ENCODE measurements around the gene HS6ST1. TPM values are rescaled to one million over a fixed set of nuclear protein-coding genes. Genes with fewer than 3 reads are reported as not detected.

HS6ST1 gene
- total RNA-seq, 3 donors from 2014 or later (not counting 1 experiment from before 2014, with no cell fraction given), result 18.9 to 35.9 (median 28.8) TPM

GRCh38 chr2:128304330-128304714 is 14.3 kb downstream of the HS6ST1 start:
- Mint-ChIP-seq H3K27ac (no peak overlapping the region), H3K4me1 (peaks cover 29 to 47% of the 10 kb centered on the region in 2 donors), H3K36me3 (no peaks in the 10 kb centered on the region), H3K27me3 (ENCODE audit: low read depth in 2 of 2) (no peaks in the 10 kb centered on the region), H3K9me3 (no peaks in the 10 kb centered on the region), H3K4me3 (no peak overlapping the region)
- Histone ChIP-seq H3K27me3 (ENCODE audit: control insufficient read depth, insufficient read depth, low read length) (no peaks in the 10 kb centered on the region), H3K27ac (ENCODE audit: low read length) (no peak overlapping the region), H3K4me1 (ENCODE audit: control insufficient read depth, insufficient read depth, low read length) (peaks cover 8% of the 10 kb centered on the region), H3K9me3 (ENCODE audit: control insufficient read depth, insufficient read depth, low read length) (no peaks in the 10 kb centered on the region), H3K4me3 (ENCODE audit: low read length) (no peak overlapping the region), H3K36me3 (ENCODE audit: control insufficient read depth, insufficient read depth, low read length) (no peaks in the 10 kb centered on the region)
- intact Hi-C loops (cut with micrococcal nuclease), result no loop called here
- 90% methylated on average over 5 of the region's 5 CpGs for WGBS (ENCODE audit: insufficient coverage)
- TF ChIP-seq, protein P1, sequence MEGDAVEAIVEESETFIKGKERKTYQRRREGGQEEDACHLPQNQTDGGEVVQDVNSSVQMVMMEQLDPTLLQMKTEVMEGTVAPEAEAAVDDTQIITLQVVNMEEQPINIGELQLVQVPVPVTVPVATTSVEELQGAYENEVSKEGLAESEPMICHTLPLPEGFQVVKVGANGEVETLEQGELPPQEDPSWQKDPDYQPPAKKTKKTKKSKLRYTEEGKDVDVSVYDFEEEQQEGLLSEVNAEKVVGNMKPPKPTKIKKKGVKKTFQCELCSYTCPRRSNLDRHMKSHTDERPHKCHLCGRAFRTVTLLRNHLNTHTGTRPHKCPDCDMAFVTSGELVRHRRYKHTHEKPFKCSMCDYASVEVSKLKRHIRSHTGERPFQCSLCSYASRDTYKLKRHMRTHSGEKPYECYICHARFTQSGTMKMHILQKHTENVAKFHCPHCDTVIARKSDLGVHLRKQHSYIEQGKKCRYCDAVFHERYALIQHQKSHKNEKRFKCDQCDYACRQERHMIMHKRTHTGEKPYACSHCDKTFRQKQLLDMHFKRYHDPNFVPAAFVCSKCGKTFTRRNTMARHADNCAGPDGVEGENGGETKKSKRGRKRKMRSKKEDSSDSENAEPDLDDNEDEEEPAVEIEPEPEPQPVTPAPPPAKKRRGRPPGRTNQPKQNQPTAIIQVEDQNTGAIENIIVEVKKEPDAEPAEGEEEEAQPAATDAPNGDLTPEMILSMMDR (IDR thresholded peaks at IDR 0.05), result no peak
- DNase-seq, result no peak
- ATAC-seq, result no peak

- ATAC-seq, result no peak
- Histone ChIP-seq H3K36me3 (ENCODE audit: control insufficient read depth, insufficient read depth, low read length) (no peaks in the 10 kb centered on the region), H3K4me3 (ENCODE audit: low read length) (no peak overlapping the region), H3K27me3 (ENCODE audit: control insufficient read depth, insufficient read depth, low read length) (no peaks in the 10 kb centered on the region), H3K9me3 (ENCODE audit: control insufficient read depth, insufficient read depth, low read length) (no peaks in the 10 kb centered on the region), H3K27ac (ENCODE audit: low read length) (no peak overlapping the region), H3K4me1 (ENCODE audit: control insufficient read depth, insufficient read depth, low read length) (peaks cover 8% of the 10 kb centered on the region)
- Mint-ChIP-seq H3K9me3 (no peaks in the 10 kb centered on the region), H3K4me1 (peaks cover 32 to 47% of the 10 kb centered on the region in 2 donors), H3K36me3 (no peaks in the 10 kb centered on the region), H3K27ac (no peak overlapping the region), H3K27me3 (ENCODE audit: low read depth in 2 of 2) (no peaks in the 10 kb centered on the region), H3K4me3 (no peak overlapping the region)
- 96% methylated on average over 8 of the region's 8 CpGs for WGBS (ENCODE audit: insufficient coverage)
- intact Hi-C loops (cut with micrococcal nuclease), result no loop called here
- no peak for DNase-seq
- TF ChIP-seq, protein P1 (IDR thresholded peaks at IDR 0.05), result no peak
Observed at GRCh38 chr2:128303911-128304310, 14.8 kb downstream of the HS6ST1 start.

DNA sequence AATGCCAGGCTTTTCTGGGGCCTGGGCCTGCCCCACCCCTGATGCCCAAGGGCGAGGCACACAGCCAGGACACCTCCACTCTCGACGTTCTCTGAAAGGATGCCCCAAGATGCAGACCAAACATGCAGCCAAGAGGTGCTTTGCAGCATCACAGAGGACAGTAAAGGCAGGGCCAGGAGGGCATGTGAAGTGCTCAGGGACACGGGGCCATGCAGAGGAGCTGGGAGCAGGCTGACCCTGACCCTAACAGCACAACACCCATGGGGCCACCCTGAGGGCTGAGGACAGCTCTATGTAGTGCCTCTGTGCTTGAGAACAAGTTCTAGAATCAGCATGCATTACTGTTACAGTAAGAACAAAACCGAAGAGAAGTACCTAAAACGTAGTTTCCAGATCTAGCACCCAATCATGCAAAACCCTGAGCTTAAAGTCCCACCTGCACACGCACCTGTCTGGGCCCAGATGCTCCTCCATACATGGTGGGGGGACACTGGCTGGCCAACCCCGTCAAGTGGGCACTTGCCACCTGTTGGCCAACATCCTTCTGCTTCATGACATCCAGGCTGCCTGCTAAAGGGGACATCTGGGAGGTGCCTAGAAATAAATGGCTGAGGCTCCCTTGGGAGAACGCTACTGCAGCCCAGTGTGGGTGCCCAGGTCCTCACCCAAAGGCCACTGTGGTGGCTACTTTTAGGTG is 15.4 kb downstream of the HS6ST1 start:
- Mint-ChIP-seq H3K27me3 (ENCODE audit: low read depth in 2 of 2) (no peaks in the 10 kb centered on the region), H3K9me3 (no peaks in the 10 kb centered on the region), H3K4me3 (no peak overlapping the region), H3K36me3 (no peaks in the 10 kb centered on the region), H3K4me1 (peaks cover 35 to 45% of the 10 kb centered on the region in 2 donors), H3K27ac (peak overlapping the region in 1 of 2 donors; percentile 60)
- Histone ChIP-seq H3K4me1 (ENCODE audit: control insufficient read depth, insufficient read depth, low read length) (peaks cover 5% of the 10 kb centered on the region), H3K4me3 (ENCODE audit: low read length) (no peak overlapping the region), H3K36me3 (ENCODE audit: control insufficient read depth, insufficient read depth, low read length) (no peaks in the 10 kb centered on the region), H3K27ac (ENCODE audit: low read length) (no peak overlapping the region), H3K9me3 (ENCODE audit: control insufficient read depth, insufficient read depth, low read length) (no peaks in the 10 kb centered on the region), H3K27me3 (ENCODE audit: control insufficient read depth, insufficient read depth, low read length) (no peaks in the 10 kb centered on the region)
- TF ChIP-seq, protein P1 (IDR thresholded peaks at IDR 0.05), result no peak
- ATAC-seq, result no peak
- intact Hi-C loops (cut with micrococcal nuclease), result no loop called here
- WGBS (ENCODE audit: insufficient coverage), result 84% methylated on average over 9 of the region's 9 CpGs
- DNase-seq, result no peak

DNA sequence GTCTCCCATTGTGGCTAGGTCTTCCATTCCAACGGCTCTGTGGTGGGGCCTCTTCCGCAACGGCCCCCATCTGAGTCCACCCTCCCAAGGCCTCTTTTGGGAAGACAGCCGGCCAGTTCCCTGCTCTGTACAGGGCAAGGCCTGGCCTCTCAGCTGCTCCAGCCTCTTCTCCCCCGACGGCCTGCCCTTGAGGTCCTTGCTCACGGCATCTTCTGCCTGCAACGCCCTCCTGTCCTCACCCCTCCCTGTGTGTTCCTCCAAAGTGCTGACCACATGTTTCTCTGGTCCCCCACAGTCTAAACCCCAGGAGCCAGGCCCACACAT is 16.0 kb downstream of the HS6ST1 start:
- H3K4me1 Mint-ChIP-seq, result peaks cover 36 to 45% of the 10 kb centered on the region in 2 donors
- H3K4me1 ChIP-seq (ENCODE audit: control insufficient read depth, insufficient read depth, low read length), result peaks cover 4% of the 10 kb centered on the region
- ATAC-seq (no peak), DNase-seq (no peak)
- peak overlapping the region in 1 of 2 donors; percentile 60 for H3K27ac Mint-ChIP-seq
- intact Hi-C loops (cut with micrococcal nuclease), result no loop called here
- no peaks in the 10 kb centered on the region for H3K36me3 Mint-ChIP-seq
- H3K9me3 Mint-ChIP-seq, result no peaks in the 10 kb centered on the region
- no peak overlapping the region for H3K4me3 Mint-ChIP-seq
- no peak overlapping the region for H3K27ac ChIP-seq (ENCODE audit: low read length)
- no peaks in the 10 kb centered on the region for H3K9me3 ChIP-seq (ENCODE audit: control insufficient read depth, insufficient read depth, low read length)
- no peak overlapping the region for H3K4me3 ChIP-seq (ENCODE audit: low read length)
- H3K27me3 Mint-ChIP-seq (ENCODE audit: low read depth in 2 of 2), result no peaks in the 10 kb centered on the region
- H3K27me3 ChIP-seq (ENCODE audit: control insufficient read depth, insufficient read depth, low read length), result no peaks in the 10 kb centered on the region
- H3K36me3 ChIP-seq (ENCODE audit: control insufficient read depth, insufficient read depth, low read length), result no peaks in the 10 kb centered on the region
- TF ChIP-seq, protein P1 (IDR thresholded peaks at IDR 0.05), result no peak
- 83% methylated on average over 8 of the region's 8 CpGs for WGBS (ENCODE audit: insufficient coverage)

Measured in natural killer cell (primary cell).